Nucleus accumbens (tissue), 56 donors: ENCODE measurements around the gene PGAP6.
"Not testable (repeated sequence)": the region's sequence is repeated elsewhere in the genome, so short reads cannot be mapped to it uniquely, and the experiment has no call there.

Source experiments
- DNase-seq, 56 donors: peaks; one replicate each; lab custom pipeline; 2025; lab: John Stamatoyannopoulos, UW

Gene PGAP6

DNA sequence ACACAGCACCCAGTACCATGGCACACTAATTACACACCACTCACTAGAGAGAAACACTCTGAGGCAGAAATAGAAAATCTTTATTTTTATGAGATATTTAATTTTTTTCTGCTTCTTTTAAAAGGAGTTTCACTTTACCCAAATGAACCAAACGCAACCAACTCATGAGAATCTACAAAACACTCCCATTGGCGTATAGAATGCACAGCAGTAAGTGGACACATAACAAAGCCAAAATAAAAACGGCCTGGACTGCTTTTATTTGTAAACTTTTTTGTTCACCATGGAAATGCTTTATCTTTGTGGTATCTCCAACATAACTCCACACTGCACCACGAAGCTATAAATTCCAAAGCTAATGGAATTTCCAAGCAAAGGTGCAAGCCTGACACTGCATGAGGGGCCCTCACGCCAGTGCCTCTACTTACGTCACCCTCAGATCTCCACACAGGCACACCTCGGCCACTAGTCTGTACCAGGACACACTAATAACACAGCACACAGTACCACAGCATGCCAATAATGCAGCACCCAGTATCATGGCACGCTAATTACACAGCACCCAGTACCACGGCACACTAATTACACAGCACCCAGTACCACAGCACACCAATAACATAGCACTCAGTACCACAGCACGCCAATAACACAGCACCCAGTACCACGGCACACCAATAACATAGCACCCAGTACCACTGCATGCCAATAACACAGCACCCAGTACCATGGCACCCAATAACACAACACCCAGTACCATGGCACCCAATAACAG lies 46.7 kb downstream of the PGAP6 start:
- DNase-seq, result not testable (repeated sequence)

GRCh38 chr16:334164-334832 lies 47.5 kb downstream of the PGAP6 start:
- DNase-seq, result not testable (repeated sequence)

DNA sequence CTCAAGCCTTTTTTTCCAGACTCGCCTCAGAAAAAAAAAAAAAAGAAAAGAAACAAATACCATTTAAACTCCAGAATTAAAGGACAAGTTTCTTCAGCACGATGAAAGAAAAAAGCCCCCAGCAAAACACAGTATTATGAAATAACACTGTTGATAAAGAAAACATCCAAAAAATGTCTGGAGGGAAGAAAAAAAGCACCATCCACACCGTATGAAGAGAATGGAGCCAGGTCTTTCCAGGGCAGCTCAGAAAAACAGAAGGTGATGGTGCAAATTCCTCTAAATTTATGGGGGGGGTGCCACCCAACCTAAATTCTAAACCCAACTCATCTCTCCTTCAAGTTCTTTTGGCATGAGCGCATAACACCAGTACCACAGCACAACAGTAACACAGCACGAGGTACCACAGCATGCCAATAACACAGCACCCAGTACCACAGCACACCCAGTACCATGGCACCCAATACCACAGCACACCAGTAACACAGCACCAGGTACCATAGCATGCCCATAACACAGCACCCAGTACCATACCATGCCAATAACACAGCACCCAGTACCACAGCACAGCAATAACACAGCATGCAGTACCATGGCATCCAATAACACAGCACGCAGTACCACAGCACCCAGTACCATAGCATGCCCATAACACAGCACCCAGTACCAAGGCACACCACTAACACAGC lies 48.2 kb downstream of the PGAP6 start:
- no peak for DNase-seq

DNA sequence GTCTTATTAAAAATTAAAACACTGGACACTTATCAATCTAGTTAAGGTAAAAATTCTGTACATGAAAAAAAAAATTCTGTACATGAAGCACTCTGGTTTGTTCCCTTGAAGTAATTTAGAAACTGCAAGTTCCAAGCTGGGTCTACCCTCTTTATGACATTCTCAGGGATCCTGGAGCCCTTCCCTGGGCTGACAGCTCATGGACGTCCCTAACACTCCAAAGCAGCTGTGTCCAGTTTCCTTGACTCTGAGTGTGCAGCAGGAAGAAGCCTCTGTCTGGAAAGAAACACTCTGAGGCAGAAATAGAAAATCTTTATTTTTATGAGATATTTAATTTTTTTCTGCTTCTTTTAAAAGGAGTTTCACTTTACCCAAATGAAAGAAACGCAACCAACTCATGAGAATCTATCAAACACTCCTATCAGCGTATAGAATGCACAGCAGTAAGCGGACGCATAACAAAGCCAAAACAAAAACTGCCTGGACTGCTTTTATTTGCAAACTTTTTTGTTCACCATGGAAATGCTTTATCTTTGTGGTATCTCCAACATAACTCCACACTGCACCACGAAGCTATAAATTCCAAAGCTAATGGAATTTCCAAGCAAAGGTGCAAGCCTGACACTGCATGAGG lies 50.5 kb downstream of the PGAP6 start:
- DNase-seq, result not testable (repeated sequence)

- no peak for DNase-seq
Observed at GRCh38 chr16:330741-331140, 51.0 kb downstream of the PGAP6 start.

GRCh38 chr16:325375-326145 lies 56.2 kb downstream of the PGAP6 start:
- no peak for DNase-seq

- DNase-seq, result no peak
Observed at GRCh38 chr16:324451-325334, 57.1 kb downstream of the PGAP6 start.

- no peak for DNase-seq
Observed at GRCh38 chr16:324201-324450, 57.7 kb downstream of the PGAP6 start.

DNA sequence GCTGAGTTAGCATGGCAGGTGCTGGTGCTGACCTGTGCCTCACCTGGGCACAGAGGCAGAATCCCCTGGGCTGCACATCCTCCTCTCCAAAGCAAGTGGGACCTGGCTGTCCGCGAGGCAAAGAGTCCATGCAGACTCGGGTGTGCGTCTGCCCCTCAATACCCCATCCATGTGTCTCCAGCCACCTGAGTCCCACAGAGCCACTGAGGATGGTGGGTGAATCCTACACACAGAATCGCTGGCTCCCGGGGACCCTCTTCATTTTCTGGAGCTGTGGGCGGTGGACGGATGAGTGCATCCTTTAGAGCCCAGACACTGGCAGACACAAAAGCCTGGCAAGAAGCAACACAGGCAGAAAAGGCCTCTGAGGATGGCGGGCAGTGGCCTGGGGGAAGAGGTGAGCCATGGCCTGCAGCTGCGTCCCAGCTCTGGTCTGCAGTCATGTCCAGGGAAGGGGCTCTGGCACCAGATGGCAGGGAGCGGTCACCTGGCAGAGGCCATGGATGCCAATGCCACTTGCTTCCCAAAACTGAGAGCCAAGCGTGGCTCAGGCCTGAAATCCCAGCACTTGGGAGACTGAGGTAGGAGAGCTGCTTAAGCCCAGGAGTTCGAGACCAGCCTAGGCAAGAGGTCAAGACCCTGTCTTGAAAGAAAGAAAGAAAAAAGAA lies 59.2 kb downstream of the PGAP6 start:
- no peak for DNase-seq

DNA sequence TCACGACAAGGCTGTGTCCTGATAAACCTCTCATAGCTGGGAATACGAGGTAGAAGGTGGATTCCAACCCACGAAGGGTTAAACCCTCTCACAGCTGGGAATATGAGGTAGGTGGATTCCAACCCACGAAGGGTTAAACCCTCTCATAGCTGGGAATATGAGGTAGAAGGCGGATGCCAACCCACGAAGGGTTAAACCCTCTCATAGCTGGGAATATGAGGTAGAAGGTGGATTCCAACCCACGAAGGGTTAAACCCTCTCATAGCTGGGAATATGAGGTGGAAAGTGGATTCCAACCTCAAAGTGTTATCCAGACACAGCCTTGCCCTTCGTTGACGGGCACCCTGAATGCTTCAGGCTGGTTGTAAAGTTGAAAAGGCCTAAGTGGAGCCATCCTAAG lies 60.2 kb downstream of the PGAP6 start:
- DNase-seq, result no peak
